ENCODE measurements around the gene PLAC9.
"Not testable (repeated sequence)": the region's sequence is repeated elsewhere in the genome, so short reads cannot be mapped to it uniquely, and the experiment has no call there.

The PLAC9 gene

GRCh38 chr10:80139265-80139664, 6.7 kb downstream of the PLAC9 start:
- no peak for DNase-seq (ENCODE audit: low read depth in 2 of 2)

DNA sequence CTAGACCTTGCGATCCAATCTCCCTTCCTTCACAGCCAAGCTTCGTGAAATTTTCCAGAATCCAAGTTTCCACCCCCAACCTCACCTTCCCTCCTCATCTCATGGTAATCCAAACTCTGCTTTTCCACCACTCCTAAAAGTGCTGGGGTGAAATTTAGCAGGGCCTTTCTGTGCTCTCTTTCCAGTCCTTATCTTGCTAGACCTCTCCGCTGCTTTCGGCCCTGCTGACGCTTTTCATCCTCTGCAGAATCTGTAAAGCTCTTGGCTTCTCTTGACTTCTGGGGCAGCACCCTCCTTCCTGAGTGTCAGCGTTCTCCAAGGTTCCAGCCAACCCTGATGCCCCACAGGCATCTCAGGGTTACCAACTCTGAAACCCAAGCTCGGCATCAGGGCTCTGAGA, 7.7 kb downstream of the PLAC9 start:
- no peak for DNase-seq (ENCODE audit: low read depth in 2 of 2)

- DNase-seq (ENCODE audit: low read depth in 2 of 2), result no peak
Measured at GRCh38 chr10:80141696-80142460, 9.3 kb downstream of the PLAC9 start.

DNA sequence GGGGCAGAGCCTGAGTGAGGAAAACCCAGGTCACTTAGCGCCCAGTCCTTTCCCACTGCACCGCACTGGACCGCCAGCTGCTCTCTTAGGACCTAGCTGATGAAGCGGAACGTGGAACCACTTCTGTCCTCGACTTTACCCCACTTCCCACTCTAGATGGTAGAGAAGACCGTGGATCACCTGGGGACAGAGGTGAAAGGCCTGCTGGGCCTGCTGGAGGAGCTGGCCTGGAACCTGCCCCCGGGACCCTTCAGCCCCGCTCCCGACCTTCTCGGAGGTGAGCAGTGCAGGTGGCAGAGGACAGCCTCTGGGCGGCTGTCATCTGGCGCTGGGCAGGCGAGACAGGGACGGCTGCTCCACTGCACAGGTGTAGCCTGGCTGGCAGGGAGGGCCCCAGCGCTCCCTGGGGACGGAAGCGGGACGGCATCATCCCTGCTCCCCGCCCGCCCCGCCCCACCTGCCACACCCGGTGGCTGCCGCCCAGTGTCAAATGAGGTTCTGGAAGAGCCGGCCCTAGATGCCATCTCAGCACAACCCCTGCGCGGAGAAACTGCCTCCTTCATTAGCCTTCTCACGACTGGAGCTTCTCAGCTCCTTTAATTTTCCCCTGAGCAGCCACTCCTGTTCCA, 11.7 kb downstream of the PLAC9 start:
- DNase-seq (ENCODE audit: low read depth in 2 of 2), result no peak

- no peak for DNase-seq (ENCODE audit: low read depth in 2 of 2)
Measured at GRCh38 chr10:80144696-80145131, 12.2 kb downstream of the PLAC9 start.

DNA sequence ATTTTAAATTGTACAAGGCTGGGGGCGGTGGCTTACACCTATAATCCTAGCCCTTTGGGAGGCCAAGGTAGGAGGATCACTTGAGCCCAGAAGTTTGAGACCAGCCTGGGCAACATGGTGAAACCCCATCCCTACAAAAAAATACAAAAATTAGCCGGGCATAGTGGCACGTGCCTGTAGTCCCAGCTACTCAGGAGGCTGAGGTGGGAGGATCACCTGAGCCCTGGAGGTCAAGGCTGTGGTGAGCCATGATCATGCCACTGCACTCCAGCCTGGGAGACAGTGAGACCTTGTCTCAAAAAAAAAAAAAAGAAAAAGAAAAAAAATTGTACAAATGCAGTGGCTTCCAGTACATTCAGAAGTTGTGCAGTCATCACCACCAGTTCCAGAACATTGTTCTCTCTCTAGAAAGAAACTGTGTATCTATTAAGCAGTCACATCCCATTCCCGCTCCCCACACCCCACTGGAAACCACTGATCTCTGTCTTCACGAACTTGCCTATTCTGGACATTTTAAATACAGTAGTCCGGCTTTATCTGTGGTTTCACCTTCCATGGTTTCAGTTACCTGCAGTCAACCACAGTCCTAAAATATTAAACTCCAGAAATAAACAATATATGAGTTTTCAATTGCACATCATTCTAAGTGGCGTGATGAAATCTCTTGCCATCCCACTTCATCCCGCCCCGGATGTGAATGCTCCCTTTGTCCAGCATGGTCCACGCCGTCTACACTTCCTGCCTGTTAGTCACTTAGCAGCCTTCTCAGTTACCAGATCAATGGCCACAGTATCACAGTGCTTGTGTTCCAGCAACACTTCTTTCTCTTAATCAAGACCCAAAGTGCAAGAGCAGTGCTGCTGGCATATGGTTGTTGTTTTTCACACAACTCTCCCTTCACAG, 13.1 kb downstream of the PLAC9 start:
- DNase-seq (ENCODE audit: low read depth in 2 of 2), result not testable (repeated sequence)

DNA sequence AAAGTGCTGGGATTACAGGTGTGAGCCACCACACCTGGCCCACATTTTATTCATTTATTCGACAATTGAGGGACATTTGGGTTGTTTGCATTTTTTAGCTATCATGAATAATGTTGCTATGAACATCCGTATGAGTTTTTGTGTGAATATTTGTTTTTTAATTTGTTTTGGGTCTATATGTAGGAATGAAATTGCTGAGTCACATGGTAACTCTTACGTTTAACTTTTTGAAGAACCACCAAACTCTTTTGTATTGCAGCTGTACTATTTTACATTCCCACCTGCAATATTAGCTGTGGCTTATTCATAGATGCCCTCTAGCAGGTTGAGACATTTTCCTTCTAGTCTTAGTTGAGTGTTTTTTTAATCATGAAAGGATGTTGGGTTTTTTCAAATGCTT, 14.4 kb downstream of the PLAC9 start:
- DNase-seq (ENCODE audit: low read depth in 2 of 2), result no peak

DNA sequence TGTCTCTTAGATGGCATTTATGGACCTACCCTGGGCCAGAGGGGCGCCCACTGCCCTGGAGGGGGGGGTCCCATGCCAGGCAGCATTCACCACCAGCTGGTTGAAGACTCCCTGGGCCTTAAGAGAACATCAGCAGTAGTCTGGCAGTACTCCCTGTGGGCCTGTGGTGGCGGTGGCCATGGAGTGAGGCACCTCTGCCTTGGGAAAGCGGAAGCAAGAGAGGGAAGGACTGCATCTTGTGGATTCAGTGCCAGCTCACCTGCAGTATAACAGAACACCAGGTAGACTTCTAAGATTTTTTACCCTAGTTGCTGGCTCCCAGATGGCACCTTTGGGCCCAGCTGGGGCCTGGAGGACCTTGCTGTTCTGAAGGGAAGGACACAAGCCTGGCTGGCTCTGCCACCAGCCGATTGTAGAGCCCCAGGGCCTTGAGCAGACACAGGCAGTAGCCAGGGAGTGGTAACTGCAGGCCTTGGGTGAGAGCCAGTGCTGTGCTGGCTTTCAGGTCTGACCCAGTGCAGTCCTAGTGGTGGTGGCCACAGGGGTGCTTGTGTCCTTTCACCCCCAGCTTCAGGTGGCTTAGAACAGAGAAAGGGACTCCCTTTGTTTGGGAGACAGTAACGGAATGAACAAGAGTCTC, 15.8 kb downstream of the PLAC9 start:
- DNase-seq (ENCODE audit: low read depth in 2 of 2), result no peak

DNA sequence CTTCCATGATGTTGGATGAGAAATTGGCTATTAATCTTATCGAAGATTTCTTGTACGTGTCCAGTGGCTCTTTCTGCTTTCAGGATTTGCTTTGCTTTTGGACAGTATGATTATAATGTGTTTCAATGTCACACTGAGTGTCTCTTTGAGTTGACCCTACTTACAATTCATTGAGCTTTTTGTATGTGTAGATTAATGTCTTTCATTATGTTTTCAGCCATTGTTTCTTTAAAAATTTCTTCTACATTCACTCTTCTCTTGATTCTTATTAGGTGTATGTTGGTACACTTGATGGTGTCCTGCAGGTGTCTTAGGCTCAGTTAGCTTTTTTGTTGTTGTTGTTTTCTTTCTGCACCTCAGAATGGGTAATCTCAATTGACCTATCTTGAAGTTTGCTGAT, 16.6 kb downstream of the PLAC9 start:
- no peak for DNase-seq (ENCODE audit: low read depth in 2 of 2)

DNA sequence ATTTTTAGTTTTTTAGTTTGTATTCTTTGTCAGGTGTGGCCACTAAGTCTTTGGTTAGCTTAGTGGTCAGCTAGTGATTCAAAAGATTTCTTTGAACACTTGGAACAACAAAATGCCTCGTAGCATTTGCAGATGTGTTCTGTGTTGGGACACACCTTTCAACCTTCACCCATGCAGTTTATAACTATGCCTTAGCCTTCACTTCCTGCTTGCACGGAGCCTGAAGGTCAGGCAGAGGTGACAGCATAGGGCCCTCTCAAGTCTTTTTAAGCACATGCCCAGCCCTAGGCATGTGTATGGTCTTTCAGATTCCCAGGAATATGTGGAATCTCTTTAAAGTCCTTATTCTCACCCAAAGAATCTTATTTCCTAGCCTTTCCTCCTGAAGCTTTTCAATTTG, 17.6 kb downstream of the PLAC9 start:
- no peak for DNase-seq (ENCODE audit: low read depth in 2 of 2)

GRCh38 chr10:80152820-80153219, 20.3 kb downstream of the PLAC9 start:
- no peak for DNase-seq (ENCODE audit: low read depth in 2 of 2)

DNA sequence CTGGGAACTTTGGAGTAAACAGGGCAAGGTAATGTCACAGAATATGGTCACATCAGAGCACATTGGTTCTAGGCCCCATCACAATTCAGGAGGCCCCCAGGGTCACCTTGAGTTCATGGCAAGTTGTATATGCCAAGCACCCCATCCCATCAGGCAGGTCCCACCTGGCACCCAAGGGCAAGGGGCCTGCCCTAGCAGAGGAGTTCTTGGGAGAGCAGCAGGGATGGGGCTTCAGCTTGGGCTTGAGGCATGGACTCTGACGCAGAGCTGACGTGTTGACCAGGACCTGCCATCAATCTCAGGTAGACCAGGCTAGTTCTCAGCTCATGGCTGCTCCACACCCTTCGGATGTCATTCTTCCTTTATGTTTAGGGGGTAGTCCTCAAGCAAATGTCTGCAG, 20.9 kb downstream of the PLAC9 start:
- no peak for DNase-seq (ENCODE audit: low read depth in 2 of 2)

DNA sequence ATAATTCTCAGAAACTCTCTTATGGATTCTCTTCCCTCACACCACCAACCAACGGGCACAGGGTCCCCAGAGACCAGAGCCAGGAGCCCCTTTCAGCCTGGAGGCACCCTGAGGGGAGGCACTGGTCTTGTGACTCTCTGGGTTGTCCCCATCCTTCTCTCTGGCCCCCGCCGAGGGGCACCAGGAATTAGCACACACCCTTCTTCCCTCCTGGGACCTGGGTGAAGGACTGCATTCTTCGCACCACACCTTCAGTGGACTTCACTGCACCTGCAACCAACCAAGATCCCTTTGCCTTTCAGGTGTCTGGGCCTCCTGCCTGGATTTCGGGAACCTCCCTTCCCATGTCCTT, 22.1 kb downstream of the PLAC9 start:
- DNase-seq (ENCODE audit: low read depth in 2 of 2), result no peak

GRCh38 chr10:80154978-80155695, 22.6 kb downstream of the PLAC9 start:
- DNase-seq (ENCODE audit: low read depth in 2 of 2), result no peak

- DNase-seq (ENCODE audit: low read depth in 2 of 2), result no peak
Measured at GRCh38 chr10:80155696-80156215, 23.2 kb downstream of the PLAC9 start.

DNA sequence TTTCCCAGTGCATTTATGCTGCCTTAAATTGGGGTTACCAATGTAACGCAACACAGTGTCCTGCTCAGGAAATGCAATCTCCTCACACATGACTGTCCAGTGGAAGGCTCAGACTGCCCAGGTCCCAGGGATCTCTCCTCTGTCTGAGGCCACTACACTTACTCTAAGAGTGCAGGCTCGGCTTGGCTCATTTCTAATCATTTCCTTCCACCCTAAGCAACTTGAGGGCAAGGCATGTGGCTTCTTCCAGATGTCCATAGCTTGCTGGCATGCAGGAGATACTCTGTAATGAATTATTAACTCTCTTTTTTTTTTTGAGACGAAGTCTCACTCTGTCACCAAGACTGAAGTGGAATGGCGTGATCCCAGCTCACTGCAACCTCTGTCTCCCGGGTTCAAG, 23.7 kb downstream of the PLAC9 start:
- no peak for DNase-seq (ENCODE audit: low read depth in 2 of 2)

DNA sequence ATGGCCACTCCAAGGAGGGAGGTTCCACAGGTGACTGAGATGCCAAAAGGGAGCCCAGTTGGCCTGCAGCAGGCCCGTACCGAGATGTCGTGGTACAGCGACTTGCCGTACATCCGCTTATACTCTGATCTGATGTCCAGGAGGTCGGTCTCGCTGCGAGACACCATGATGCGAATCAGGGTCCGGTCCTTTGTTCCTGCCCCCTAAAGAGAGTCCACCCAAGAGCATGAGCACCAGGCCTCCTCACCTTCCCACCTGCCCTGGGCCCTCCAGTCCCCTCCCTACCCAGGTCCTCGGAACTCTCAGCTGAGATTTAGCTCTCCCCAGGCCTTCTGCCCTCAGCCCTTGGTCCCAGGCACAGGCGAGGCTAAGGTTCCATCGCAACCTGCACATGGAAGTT, 25.0 kb downstream of the PLAC9 start:
- no peak for DNase-seq (ENCODE audit: low read depth in 2 of 2)

DNA sequence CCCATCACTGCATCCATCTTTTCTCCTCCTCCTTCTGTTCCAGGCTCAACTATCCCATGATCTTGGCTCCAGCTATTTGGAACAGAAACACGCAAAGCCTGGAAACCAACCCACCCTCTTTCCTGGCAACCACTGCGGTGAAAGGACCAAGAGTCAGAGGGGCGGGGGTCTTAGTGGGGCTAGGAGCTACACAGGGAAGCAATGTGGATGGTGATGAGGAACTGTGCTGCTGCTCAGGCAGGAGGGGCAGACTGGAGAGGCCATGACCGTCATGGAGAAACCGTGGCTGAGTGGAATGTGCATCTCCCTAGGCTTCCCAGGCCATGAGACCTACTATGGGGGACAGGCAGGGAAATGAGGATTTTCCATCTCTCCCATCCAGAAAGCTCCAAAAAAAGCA, 25.6 kb downstream of the PLAC9 start:
- DNase-seq (ENCODE audit: low read depth in 2 of 2), result no peak

DNA sequence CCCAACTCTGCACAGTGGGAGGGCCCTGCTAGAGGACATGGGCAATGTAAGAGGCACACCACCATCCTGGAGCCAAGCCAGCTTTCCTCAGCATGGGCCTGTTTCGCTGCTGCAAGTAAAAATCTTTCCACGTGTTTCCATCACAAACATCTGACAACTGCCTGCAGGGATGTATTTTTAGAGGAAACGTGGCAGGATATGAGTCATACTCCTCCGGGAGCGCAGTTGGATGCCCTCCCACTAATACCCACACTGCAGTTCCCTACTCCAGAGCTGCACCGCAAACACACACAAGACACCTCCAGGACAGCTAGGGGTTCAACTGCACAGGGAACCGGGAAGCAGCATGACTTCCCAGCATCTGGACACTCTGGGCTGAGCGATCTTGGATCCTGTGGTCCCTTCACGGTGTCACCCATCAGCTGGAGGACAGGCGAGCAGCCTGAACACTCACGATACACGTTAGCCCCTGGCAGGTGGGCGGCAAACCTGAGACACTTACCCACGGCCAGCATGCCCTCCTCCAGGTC, 26.1 kb downstream of the PLAC9 start:
- no peak for DNase-seq (ENCODE audit: low read depth in 2 of 2)

DNA sequence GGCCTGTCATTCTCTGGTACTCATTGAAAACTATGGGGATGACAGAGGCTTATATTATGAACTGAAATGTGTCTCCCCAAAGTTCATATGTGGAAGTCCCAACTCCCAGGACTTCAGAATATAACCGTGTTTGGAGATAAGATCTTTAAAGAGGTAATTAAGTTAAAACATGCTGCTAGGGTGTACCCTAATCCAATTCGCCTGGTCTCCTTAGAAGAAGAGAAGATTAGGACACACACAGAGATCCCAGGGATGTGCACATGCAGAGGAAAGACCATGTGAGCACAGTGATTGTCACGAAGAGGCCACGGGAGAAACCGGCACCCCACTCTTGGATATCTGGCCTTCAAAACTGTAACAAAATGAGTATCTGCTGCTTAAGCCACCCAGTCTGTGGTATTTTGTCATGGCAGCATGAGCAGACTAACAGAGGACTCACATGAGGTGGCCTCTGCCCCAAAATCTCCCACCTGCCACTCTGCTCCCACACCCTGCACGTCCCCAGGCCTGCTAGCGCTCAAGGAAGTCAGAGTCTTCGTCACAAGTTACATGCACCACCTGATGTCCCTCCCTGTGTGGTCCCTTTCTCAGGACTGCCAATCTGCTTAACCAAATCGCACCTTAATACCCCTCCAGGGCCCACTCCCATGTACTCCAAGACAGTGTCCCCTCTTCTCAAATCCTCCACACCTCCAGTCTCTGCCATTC, 26.8 kb downstream of the PLAC9 start:
- DNase-seq (ENCODE audit: low read depth in 2 of 2), result no peak

All from activated CD4-positive, alpha-beta T cell treated with anti-CD3 and anti-CD28 coated beads for 24 hours (primary cell).